Stimulated activated CD4-positive, alpha-beta T cell treated with anti-CD3 and anti-CD28 coated beads, Interleukin-4, amount 100 ng/mL, for 1 hour (primary cell): ENCODE measurements around the gene TUBA1C.
"Not testable (repeated sequence)": the region's sequence is repeated elsewhere in the genome, so short reads cannot be mapped to it uniquely, and the experiment has no call there.

Experiments
- DNase-seq: peaks from one replicate; pipeline ENCODE4 v3.0.0-alpha.2; 2020

TUBA1C gene

DNA sequence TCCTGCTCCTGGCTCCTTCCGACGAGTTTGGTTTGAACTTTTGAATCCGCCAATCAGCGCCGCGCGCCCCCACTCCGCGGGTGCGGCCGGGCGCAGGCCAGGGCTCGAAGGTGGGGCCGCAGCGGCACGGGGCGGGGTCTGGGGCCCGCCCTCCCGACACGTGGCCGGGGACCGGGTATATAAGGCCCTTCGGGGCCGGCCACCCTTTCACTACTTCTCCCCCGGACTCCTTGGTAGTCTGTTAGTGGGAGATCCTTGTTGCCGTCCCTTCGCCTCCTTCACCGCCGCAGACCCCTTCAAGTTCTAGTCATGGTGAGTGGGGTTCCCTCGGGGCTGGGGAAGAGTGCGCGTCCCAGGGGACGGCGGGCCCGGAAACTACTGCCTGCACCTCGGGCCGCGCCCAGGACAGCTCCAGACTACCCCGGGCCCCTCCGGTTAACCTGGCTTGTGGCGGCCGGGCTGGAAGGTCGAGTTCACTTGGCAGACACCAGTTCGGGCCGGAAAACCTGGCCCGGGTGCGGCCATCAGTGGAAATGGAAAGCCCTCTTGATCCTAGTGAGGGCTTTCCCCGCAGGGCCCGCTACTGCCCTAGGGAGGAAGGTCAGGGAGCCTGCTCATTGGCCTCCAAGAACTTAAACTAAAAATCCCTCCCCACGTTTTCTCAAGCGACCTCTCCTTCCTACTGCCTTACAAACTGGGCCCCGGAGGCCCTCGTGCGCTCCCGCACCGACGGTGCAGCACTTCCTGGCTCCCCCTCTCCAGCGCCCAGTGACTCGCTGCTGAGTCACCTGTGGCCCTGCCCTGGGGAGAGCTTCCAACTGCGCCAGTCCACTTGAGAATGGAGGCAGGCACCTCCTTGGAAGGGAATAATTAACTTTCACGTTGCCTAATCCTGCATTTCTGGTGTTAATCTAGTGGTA is at the start of gene TUBA1C:
TSS of gene TUBA1C (plus strand) at position 210 of the 920 bp plus-strand sequence. CDS start at position 310, 100 bp downstream.
- peak; percentile 89 for DNase-seq

DNA sequence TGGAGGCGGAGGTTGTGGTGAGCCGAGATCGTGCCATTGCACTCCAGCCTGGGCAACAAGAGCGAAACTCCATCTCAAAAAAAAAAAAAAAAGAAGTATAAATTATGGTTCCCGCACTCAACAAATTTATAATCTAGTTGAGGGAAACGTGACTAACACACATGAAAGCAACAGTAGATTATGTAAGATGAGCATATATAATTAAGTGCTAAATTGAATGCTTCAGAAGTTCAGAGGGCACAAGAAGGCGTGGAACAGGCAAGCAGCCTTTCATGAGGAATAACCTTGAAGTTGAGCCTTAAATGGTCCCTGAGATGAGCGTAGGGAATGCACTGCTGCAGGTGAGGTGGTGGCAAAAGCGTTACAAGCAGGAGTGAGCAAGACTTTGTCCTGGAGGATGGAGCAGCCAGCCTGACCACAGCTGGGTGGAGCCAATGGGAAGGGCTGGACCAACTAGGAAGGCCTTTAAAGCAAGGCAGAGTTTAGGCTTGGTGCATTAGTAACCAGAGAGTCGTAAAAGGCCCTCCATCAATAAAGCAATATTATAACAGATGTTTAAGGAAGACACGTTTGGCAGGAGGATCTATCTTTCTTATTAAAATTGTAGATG is 45.4 kb upstream of the TUBA1C start:
- DNase-seq: no peak

DNA sequence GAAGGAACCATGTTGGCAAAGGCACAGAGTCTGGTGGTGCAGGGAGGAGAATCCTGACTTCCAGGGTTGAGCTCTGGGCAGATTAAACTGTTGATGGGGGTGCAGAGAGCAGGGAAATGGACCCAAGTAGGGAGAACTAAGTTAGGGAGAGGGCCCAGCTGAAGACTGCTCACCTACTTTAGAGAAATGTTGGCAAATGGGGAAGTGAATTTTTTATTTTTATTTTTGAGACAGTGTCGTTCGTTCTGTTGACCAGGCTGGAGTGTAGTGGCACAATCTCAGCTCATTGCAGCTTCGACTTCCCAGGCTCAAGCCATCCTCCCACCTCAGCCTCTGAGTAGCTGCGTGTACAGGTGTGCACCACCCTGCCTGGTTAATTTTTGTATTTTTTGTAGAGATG is 43.9 kb upstream of the TUBA1C start:
- no peak for DNase-seq

DNA sequence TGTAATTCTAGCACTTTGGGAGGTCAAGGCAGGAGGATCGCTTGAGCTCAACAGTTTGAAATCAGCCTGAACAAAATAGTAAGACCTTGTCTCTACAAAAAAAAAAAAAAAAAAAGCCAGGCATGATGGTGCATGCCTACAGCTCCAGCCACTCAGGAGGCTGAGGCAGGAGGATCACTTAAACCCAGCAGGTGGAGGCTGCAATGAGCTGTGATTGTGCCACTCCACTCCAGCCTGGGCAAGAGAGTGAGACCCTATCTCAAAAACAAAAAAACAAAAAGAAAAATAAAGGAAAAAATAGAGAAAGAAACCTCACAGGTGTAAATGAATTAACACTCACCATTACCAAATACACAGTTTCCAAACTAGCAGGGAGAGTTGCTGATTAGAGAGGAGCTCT is 41.8 kb upstream of the TUBA1C start:
- DNase-seq: no peak

DNA sequence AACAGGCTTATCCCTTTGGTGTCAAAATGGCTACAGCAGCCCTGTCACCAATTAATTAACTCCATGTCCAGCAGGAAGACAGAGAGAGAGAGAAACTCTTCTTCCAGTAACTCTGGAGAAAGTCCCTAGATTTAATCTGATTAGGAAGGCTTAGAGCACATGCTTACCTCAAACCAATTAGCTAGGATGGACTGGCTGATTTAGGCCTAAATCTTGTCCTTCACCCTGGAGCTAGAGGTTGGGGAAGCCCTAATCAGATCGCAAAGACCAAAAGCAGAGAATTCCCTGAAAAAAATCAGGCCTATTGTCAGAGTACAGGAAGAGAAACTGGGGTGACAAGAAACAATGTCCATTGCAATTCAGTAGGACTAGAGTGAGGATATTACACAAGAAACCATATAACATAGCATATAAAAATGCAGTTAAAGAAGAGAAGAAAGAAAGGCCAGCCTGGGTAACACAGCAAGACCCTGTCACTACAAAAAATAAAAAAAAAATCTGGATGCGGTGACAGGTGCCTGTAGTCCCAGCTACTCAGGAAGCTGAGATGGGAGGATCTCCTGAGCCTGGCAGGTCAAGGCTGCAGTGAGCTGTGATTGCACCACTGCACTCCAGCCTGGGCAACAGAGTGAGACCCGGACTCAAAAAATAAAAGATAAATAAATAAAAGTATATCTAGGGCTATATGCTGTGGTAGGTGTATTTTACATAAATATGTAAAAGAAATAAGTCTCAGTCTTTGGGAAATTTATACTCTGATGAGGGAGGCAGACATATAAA is 41.1 kb upstream of the TUBA1C start:
- no peak for DNase-seq

DNA sequence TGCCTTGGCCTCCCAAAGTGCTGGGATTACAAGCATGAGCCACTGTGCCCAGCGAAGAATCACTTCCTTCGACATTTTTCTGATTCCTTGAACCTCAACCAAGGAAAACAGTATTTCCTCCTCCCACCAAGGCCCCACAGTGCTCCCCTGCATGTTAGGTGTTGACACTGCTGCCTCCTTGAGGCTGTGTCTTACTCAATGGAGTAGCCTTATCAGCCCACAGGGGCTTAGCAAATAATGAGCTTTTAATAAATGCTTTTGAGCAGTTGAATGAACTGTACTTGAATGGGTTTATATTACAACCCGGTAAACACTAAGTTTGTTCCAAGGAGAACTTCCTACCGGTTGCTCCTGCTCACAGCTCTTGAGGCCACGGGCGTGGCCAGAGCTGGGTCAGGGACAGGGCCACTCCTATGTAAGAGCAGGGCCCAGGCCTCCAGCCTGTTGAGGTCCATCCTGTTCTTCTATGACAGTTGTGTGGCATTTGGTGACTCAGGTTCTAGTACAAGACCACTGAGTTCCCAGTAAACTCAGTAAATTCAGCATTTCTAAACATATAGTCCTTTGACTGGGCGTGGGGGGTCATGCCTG is 39.2 kb upstream of the TUBA1C start:
- no peak for DNase-seq

DNA sequence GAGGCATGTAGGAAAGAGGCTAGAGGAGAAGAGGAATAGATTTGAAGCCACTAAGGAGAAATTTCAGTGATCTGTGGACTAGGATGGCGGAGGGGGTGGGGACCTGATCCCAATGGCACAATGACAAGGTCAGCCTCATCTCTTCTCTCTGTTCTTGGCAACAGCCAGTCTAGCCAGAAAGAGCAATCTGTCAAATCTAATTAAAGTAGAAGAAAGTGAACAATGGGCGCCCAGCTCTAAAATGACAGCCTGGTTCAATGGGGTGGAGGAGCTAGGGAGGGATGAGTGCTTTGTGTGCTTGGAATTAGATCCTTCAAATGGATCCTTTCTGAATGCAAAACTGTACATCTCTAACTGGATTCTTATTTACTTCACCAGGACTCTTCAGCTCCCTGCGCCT is 37.2 kb upstream of the TUBA1C start:
- no peak for DNase-seq

DNA sequence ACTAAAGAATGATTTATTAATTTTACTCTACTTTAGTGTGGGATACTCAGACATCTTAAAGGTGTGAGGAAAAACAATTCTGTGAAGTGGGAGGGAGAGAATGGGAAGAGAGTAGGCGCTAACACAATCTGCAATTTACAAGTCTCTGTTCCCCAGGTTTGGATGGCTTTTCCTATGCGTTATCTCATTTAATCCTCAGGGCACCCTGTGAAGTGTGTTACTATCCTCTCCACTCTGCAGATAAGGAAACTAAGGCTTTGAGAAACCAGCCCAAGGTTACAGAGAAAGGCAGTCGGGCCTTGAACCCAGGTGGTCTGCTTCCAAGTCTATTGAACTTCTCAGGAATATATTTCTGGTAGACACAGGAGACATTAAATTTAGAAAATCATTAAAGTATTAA is 36.2 kb upstream of the TUBA1C start:
- no peak for DNase-seq

DNA sequence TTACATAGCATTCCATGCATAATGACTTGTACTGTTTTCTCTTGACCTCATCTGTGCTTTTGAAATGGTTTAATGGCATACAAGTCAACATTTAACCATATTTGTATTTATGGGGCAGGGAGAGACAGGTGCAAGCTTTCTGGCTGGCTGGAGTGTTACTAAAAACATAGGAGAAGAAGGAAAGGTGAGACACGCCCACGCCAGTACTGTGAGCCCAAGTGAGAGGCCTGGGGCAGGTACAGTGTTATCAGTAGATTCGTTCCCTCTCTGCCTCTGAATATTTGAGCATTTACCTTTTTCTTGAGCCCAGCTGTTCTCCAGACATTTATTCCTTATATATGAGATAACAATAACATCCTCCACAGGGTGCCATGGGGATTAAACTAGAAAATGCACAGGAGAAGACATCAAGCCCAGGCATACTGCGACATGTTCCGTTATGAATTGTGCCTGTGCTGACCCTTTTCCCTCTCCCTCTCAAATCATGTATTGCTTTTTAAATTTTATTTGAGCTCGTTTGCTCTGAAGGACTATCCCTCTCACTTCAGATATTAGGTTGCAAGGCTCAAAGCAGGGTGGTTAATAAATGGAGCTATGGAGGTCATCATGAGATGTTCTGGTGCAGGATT is 34.6 kb upstream of the TUBA1C start:
- DNase-seq: no peak

DNA sequence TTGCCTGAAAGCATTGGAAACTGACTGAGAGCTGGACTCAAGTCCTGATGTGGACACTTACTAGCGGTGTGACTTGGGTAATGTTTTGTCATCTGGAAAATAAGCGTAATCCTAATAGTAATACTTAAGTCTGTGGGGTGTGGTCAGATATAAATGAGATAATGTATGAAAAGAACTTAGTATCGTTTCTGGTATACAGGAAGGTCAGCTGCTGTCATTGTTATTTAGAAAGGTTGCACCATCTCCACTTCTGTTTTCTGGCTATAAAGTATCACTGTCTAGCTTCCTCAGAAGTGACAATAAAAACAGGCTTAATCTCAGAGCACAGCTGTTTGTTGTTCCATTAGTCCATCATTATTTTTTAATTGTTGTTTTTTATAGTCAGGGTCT is 34.1 kb upstream of the TUBA1C start:
- no peak for DNase-seq

DNA sequence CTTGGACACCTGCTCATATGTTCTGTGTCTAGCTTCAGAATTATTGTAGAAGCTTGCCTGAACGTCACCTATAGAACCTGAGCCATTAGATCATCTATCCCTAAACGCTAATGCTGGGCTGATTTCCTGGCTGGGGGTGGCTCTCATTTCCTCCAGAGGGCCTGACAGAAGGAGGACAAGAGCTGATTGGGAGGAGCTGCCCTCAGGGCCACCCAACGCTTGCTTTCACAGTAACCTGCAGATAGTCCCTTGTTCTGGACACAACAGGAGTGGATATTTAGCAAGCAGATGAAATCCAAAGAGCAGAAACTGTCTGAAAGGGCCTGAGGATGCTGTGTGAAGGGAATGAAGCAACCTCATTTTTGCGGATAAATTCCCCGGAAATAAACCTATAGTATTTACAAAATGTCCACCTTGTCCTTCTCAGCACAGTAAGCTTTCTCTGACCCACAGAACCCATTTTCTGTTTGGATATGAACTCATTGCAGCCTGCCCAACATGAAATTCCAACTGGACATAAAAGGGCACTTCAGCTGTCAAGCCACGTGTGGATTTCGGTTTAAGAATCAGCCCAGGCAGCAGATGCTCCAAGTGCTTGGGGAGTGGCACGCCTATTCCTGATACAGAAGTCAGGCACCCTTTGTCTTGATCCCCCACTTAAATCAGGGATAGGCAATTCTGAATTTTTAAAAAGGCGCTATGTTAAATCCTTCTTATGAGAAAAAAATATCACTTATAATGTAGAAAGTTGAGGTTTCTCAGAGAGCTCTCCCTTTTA is 32.8 kb upstream of the TUBA1C start:
- no peak for DNase-seq

DNA sequence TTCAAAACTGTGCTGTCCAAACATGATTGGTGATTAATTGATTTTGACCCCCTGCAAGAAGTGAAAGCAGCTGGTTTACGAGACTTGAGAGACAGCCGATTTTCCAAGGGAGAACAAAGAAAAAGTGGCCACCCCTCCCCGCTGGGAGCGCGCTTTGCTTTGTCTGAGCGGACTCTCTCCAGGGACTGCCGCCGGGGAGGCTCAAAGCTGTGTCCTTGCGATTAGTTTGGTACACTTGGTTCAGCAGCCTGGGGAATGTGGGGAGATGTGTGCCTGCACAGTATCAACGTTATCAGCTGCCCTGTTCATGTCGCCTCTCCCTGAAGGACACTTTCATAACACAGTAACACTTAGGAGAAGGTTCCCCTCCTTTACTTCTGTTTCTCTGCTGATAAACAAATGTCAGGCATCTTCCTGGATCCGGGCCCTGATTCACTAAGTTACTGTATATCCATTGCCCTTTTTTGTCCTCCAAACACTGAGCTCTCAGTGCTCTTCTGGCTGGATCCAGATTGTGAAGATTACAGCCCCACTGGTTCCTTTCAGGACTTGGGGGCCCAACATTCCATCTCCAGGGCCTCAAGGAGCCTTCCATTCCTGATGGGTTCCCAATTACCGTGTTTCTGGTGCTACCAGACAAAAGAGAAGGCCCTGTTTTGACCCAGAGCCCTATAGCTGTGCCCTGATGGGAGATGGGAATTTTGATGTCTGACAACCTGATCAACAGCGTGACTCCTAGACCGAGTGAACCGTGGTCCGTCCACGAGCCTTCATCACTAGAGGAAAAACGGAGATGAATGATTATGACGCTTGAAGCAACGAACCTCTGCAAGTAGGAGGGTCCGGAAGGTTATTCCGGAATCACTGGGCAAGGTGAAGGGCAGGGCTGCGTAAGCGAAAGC is 31.7 kb upstream of the TUBA1C start:
- DNase-seq: no peak

DNA sequence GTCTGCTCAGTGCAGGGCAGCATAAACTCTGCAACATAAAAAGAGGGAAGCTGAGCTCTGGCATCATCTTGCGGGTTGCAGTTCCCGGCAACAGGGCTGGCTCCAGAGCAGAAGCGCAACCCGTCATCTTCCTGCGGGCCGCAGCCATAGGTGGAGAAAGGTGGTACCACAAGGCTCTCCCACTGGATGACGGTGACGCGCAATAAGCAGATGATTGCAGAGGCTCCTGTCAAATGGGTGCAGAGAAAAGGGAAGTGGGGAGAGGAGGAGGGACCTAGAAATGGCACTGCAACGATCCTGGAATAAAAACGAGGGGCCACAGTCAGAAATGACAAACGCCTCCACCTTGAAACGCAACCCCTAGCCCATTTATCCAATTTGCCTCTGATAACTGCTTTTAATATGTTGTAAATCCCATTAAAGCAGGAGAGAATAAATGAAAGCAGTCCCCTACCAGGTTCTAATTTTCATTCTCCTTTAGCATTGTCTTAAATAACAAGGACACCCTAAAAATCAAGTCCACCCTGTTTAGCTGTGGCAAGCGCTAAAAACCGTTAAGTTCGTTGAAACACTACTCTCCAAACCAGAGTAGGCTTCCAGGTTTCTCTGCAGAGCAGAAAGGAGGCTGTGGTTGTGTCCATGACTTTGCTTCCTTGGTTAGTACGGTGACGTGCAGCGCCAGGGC is 30.9 kb upstream of the TUBA1C start:
- peak; percentile 6 for DNase-seq

DNA sequence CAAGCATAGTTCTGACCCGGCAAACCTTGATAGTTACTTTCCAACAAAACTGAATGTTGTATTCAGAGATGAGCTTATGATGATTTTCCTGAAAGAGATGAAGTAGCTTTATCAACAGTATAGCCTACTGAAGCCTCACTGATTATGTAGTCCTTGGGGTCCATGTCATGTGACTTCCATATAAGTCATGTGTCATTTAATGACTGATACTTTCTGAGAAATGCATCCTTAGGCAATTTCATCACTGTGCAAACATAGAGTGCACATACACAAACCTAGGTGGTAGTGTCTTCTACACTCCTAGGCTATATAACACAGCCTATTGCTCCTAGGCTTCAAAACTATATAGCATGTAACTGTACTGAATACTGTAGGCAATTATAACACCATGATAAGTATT is 28.5 kb upstream of the TUBA1C start:
- no peak for DNase-seq

DNA sequence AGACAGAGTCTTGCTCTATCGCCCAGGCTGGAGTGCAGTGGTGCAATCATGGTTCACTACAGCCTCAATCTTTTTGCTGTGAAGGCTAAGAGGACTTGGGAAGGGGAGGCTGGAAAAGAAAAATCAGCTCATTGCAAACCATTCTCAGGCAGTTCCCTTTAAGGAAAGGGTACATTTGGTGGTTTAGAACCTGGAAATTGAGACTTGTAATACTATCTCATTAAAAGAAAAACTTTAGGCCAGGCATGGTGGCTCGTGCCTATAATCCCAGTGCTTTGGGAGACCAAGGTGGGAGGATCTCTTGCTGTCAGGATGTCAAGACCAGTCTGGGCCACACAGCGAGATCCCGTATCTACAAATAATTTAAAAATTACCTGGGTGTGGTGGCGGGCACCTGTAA is 21.3 kb upstream of the TUBA1C start:
- DNase-seq: no peak

DNA sequence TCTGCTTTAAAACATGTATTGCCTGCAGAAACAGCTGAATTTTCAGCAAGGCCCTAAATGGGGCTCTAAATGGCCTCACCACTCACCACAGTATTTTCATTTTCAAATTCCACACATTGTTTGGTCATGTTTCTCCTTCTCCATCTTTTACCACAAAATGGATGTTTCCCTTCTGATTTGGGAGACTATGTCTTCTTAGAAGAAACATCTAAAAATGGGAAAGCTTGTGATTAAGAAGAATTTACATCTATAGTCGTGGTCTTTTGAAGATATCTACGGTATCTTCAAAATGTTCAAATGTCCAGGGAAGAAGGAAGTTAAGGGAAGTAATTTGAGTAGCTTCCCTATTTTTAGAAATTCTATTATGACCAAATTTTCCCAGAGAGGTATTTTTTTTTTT is 20.7 kb upstream of the TUBA1C start:
- no peak for DNase-seq

DNA sequence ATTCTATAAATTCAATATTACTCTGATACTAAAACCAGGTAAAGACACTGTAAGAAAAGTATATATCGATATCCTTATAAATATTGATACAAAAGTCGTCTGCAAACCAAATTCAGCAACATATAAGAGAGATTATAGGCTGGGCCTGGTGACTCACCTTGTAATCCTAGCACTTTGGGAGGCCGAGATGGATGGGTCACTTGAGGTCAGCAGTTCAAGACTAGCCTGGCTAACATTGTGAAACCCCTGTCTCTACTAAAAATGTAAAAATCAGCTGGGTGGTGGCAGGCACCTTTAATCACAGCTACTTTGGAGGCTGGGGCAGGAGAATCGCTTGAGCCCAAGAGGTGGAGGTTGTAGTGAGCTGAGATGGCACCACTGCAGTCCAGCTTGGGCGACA is 13.5 kb upstream of the TUBA1C start:
- DNase-seq: no peak

DNA sequence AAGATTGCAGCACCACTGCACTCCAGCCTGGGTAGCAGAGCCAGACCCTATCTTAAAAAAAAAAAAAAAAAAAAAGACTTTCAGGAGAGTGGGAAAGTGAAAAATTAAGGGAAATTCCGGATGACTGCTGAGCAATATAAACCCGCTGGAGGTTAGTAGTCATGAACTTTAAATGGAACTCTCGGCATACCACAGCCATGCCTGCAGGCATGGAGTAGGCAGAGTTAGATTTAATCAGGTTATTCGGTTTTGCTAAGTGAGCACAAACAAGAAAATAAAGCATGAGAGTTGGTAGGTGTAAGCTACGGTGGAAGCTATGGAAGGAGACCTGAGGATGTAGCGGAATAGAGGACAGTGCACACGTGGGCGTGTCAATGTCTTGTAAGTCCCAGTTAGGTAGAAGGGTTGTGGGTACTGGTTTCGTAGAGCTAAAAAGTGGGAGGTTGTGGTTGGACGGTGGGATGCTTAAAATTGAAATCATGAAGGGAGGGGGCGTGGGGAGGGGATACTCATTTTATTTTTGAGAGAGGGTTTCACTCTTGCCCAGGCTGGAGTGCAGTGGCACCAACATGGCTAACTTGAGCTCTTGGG is 11.8 kb upstream of the TUBA1C start:
- no peak for DNase-seq

DNA sequence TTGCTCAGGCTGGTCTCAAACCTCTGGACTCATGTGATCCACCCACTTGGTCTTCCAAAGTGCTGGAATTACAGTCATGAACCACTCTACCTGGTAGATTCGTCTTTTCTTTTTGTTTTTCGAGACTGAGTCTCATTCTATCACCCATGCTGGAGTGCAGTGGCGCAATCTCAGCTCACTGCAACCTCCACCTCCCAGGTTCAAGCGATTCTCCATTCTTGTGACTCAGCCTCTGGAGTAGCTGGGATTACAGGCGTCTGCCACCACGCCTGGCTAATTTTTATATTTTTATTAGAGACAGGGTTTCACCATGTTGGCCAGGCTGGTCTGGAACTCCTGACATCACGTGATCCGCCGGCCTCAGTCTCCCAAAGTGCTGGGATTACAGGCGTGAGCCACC is 9.4 kb upstream of the TUBA1C start:
- not testable (repeated sequence) for DNase-seq
